Osteocyte (in vitro differentiated cells): Measurements from ENCODE around the gene SH3RF3. TPM values are rescaled to one million over a fixed set of nuclear protein-coding genes. Genes with fewer than 3 reads are reported as not detected.

Experiments used
- DNase-seq: peaks from one replicate; pipeline ENCODE4 v3.0.0; 2021; ENCODE audit warnings: mixed read lengths; ENCODE audit not compliant: unreplicated experiment; ENCODE audit errors: extremely low spot score
- H3K27ac Mint-ChIP-seq: one replicate; pipeline ENCODE4 v1.8.0; 2021; ENCODE audit warnings: mild to moderate bottlenecking, mixed read lengths; ENCODE audit not compliant: unreplicated experiment
- H3K27me3 Mint-ChIP-seq: one replicate; pipeline ENCODE4 v1.8.0; 2021; ENCODE audit warnings: mixed read lengths; ENCODE audit not compliant: unreplicated experiment
- H3K36me3 Mint-ChIP-seq: one replicate; pipeline ENCODE4 v1.8.0; 2021; ENCODE audit warnings: mixed read lengths; ENCODE audit not compliant: unreplicated experiment
- H3K4me1 Mint-ChIP-seq: one replicate; pipeline ENCODE4 v1.8.0; 2021; ENCODE audit warnings: mixed read lengths; ENCODE audit not compliant: unreplicated experiment
- H3K4me3 Mint-ChIP-seq: one replicate; pipeline ENCODE4 v1.8.0; 2021; ENCODE audit warnings: mild to moderate bottlenecking, moderate library complexity, mixed read lengths; ENCODE audit not compliant: unreplicated experiment
- H3K9me3 Mint-ChIP-seq: one replicate; pipeline ENCODE4 v1.8.0; 2021; ENCODE audit warnings: mixed read lengths; ENCODE audit not compliant: unreplicated experiment
- total RNA-seq: library from RNA; stranded (reverse); gene quantifications from 2 replicates; pipeline ENCODE4 v1.2.1, GENCODE V29; 2021
- TF ChIP-seq, protein P1 (sequence below): fragments of 200-600 bp; sonication (generic); IDR thresholded peaks from 2 replicates; pipeline ENCODE4 v1.5.0; 2021; ENCODE audit warnings: antibody characterized with exemption, mild to moderate bottlenecking, moderate library complexity

SH3RF3 gene
- total RNA-seq, 1 donor from 2014 or later, result 79.4 TPM

GRCh38 chr2:109433926-109434325 lies 304.9 kb downstream of the SH3RF3 start:
- H3K27ac Mint-ChIP-seq, result peak overlapping the region; percentile 96
- H3K4me3 Mint-ChIP-seq, result no peak overlapping the region
- H3K9me3 Mint-ChIP-seq, result no peaks in the 10 kb centered on the region
- H3K36me3 Mint-ChIP-seq, result peaks cover 31% of the 10 kb centered on the region
- H3K4me1 Mint-ChIP-seq, result peaks cover 53% of the 10 kb centered on the region
- DNase-seq, result no peak
- no peaks in the 10 kb centered on the region for H3K27me3 Mint-ChIP-seq
- TF ChIP-seq, protein P1, sequence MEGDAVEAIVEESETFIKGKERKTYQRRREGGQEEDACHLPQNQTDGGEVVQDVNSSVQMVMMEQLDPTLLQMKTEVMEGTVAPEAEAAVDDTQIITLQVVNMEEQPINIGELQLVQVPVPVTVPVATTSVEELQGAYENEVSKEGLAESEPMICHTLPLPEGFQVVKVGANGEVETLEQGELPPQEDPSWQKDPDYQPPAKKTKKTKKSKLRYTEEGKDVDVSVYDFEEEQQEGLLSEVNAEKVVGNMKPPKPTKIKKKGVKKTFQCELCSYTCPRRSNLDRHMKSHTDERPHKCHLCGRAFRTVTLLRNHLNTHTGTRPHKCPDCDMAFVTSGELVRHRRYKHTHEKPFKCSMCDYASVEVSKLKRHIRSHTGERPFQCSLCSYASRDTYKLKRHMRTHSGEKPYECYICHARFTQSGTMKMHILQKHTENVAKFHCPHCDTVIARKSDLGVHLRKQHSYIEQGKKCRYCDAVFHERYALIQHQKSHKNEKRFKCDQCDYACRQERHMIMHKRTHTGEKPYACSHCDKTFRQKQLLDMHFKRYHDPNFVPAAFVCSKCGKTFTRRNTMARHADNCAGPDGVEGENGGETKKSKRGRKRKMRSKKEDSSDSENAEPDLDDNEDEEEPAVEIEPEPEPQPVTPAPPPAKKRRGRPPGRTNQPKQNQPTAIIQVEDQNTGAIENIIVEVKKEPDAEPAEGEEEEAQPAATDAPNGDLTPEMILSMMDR, result no peak

GRCh38 chr2:109434351-109434750 lies 305.3 kb downstream of the SH3RF3 start:
- Mint-ChIP-seq H3K27ac (peak overlapping the region; percentile 96), H3K4me1 (peaks cover 54% of the 10 kb centered on the region), H3K9me3 (no peaks in the 10 kb centered on the region), H3K36me3 (peaks cover 33% of the 10 kb centered on the region), H3K27me3 (no peaks in the 10 kb centered on the region), H3K4me3 (no peak overlapping the region)
- no peak for DNase-seq
- TF ChIP-seq, protein P1, result no peak

GRCh38 chr2:109435066-109435690 lies 306.2 kb downstream of the SH3RF3 start:
- Mint-ChIP-seq H3K36me3 (peaks cover 41% of the 10 kb centered on the region), H3K4me3 (no peak overlapping the region), H3K27ac (peak overlapping the region; percentile 96), H3K9me3 (peaks cover 4% of the 10 kb centered on the region), H3K4me1 (peaks cover 61% of the 10 kb centered on the region), H3K27me3 (no peaks in the 10 kb centered on the region)
- DNase-seq, result no peak
- TF ChIP-seq, protein P1, result no peak

DNA sequence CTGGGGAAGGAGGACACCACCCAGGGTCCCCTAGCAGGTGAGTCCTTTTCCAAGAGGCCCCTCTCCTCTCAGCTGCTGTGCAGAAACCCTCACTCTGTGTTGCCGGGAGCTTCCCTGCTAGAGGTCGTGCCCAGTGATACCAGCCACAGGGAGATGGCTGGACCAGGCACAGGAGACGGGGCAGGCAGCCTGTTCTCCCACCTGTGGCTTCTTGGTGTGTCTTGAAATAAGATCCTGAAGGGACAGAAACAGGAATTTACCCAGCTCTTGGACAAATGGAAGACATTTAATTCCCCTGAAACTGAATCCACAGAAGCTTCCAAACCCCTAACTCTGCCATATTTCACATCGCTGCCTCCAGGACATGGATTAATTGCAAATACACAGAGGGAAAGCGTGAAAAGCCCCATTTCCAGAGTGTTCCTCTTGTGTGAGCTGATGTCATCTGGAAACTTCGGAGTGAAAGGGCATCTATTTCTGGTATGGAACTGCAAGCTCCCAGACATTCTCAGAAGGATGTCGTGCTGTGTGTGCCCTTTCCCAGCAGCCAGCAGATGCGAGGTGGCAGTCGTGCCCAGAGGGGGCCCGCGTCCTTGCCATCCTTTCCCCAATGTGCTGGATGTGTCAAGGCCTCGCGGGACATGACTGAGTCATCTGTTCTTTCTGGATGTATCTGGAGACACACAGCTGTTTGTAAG lies 307.0 kb downstream of the SH3RF3 start:
- H3K4me1 Mint-ChIP-seq, result peaks cover 63% of the 10 kb centered on the region
- no peaks in the 10 kb centered on the region for H3K27me3 Mint-ChIP-seq
- peaks cover 8% of the 10 kb centered on the region for H3K9me3 Mint-ChIP-seq
- H3K27ac Mint-ChIP-seq, result peak overlapping the region; percentile 96
- peak; percentile 96 for DNase-seq
- peaks cover 50% of the 10 kb centered on the region for H3K36me3 Mint-ChIP-seq
- peak overlapping the region; percentile 6 for H3K4me3 Mint-ChIP-seq
- TF ChIP-seq, protein P1, result no peak

DNA sequence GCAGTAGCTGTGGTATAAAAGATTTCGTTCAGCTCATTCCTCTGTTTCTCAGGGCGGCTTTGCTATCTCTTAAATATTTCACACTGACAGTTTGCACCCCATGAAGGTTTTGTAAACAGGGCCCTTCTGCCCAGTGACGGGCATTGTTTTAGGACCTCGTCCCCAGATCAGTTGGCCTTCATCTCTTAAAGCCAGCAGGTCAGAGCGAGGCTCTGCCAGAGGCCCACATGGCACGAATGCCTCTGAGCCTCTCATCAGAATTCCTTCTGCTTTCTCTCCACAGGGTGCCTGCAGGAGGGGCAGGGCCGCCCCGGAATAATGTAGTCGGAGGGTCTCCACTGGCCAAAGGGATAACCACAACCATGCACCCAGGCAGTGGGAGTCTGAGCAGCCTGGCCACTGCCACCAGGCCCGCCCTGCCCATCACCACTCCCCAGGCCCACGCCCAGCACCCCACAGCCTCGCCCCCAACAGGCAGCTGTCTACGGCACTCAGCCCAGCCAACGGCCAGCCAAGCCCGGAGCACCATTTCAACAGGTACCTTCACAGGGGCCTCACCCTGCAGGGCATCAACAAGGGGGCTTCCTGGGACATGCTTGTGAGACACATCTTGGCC lies 307.7 kb downstream of the SH3RF3 start:
- DNase-seq, result peak; percentile 89
- peaks cover 63% of the 10 kb centered on the region for H3K4me1 Mint-ChIP-seq
- H3K27ac Mint-ChIP-seq, result peak overlapping the region; percentile 96

More for the DNA sequence above, 307.7 kb downstream of the SH3RF3 start:
- no peaks in the 10 kb centered on the region for H3K27me3 Mint-ChIP-seq
- peaks cover 15% of the 10 kb centered on the region for H3K9me3 Mint-ChIP-seq
- TF ChIP-seq, protein P1, result no peak
- peaks cover 54% of the 10 kb centered on the region for H3K36me3 Mint-ChIP-seq
- H3K4me3 Mint-ChIP-seq, result no peak overlapping the region
